GM21786 (cell line): ENCODE data around the gene M1AP.
A peak's percentile ranks its signal among the peaks of the same experiment; 100 is the strongest.

ENCODE experiments used
- ATAC-seq: cut with Tn5 transposase; IDR thresholded peaks from one replicate; pipeline ENCODE4 v1.9.1; 2021; ENCODE audit not compliant: unreplicated experiment

M1AP gene

GRCh38 chr2:74528600-74529356, 119.4 kb downstream of the M1AP start:
- peak; percentile 2 for ATAC-seq

- ATAC-seq = no peak
Observed at GRCh38 chr2:74527741-74528140, 120.4 kb downstream of the M1AP start.

GRCh38 chr2:74526649-74527230, 121.4 kb downstream of the M1AP start:
- no peak for ATAC-seq

GRCh38 chr2:74525717-74526648, 122.1 kb downstream of the M1AP start, which contains the start of gene DQX1:
Gene DQX1 (minus strand): TSS chr2:74526231. CDS start chr2:74525729, 502 bp downstream.
- no peak for ATAC-seq

GRCh38 chr2:74524955-74525716, 123.0 kb downstream of the M1AP start:
- no peak for ATAC-seq

- ATAC-seq = no peak
Observed at GRCh38 chr2:74524005-74524404, 124.1 kb downstream of the M1AP start.

GRCh38 chr2:74522516-74522915, 125.6 kb downstream of the M1AP start:
- ATAC-seq = no peak

GRCh38 chr2:74516650-74517049, 131.5 kb downstream of the M1AP start:
- ATAC-seq = no peak

- no peak for ATAC-seq
Observed at GRCh38 chr2:74515981-74516633, 132.0 kb downstream of the M1AP start.

GRCh38 chr2:74515271-74515980, 132.7 kb downstream of the M1AP start:
- no peak for ATAC-seq

GRCh38 chr2:74514368-74515270, 133.5 kb downstream of the M1AP start, which contains the start of gene TLX2:
Gene TLX2 (plus strand): TSS chr2:74514450. CDS start chr2:74514807, 357 bp downstream.
- ATAC-seq = no peak

- ATAC-seq = no peak
Observed at GRCh38 chr2:74513605-74514367, 134.3 kb downstream of the M1AP start.

GRCh38 chr2:74512744-74513604, 135.2 kb downstream of the M1AP start:
- no peak for ATAC-seq

GRCh38 chr2:74511104-74511989, 136.8 kb downstream of the M1AP start:
- no peak for ATAC-seq

GRCh38 chr2:74510272-74510671, 137.9 kb downstream of the M1AP start:
- ATAC-seq = no peak
